Measurements from ENCODE around the gene HCN2. TPM values are rescaled to one million over a fixed set of nuclear protein-coding genes. Genes with fewer than 3 reads are reported as not detected.

The HCN2 gene
- total RNA-seq, 2 experiments from 2014 or later: 0.67 to 0.75 TPM

GRCh38 chr19:575527-576506 is 13.9 kb upstream of the HCN2 start:
- peaks cover 37% of the 10 kb centered on the region for H3K4me1 Mint-ChIP-seq
- no peaks in the 10 kb centered on the region for H3K9me3 Mint-ChIP-seq (ENCODE audit: low read depth)
- CTCF ChIA-PET: interaction anchor here (2.4 to 3.1 kb wide), 2 partner anchors 9 to 65 kb away, joined by 9 to 14 read pairs; no protein-coding TSS in a partner anchor
- no peaks in the 10 kb centered on the region for H3K27me3 Mint-ChIP-seq
- no peak overlapping the region for H3K27ac Mint-ChIP-seq
- ATAC-seq: no peak
- no peak overlapping the region for H3K4me3 Mint-ChIP-seq
- DNase-seq: no peak
- peaks cover 3% of the 10 kb centered on the region for H3K36me3 Mint-ChIP-seq

DNA sequence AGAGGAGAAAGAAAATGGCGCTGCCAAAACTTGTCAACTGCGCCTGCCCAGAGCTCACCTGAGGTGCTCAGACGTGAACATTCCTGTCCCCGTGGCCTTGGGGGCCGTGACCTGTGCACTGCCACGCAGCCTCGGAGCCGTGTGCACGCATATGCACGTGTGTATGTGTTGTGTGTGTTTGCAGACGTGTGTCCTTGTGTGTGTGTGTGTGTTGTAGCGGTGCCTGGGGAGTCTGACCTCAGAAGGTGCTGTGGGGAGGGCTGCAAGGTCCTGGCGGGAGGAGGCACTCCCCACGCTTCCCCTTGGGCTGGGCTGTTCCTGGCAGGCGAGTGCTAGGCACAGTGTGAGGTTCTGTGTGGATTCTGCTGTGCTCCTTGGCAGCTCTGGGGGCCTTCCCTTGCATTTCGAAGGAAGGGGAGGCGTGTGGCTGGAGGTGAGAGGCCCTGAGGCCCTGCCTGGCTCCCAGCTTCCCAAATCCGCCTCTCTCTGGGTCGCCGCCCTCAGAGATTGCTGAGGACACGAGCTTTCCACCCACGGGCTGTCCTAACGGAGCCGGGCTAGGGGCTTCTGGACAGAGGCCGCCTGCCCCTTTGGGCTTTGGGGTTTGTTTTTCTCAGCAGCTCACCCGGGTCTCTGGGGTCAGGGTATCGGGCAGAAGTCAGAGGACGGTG is 12.8 kb upstream of the HCN2 start:
- no peak overlapping the region for H3K27ac Mint-ChIP-seq
- CTCF ChIA-PET: interaction anchor here (2.4 to 3.1 kb wide), 2 partner anchors 7 to 66 kb away, joined by 9 to 14 read pairs; no protein-coding TSS in a partner anchor

GRCh38 chr19:577439-578392 is 12.0 kb upstream of the HCN2 start:
- H3K36me3 Mint-ChIP-seq: peaks cover 3% of the 10 kb centered on the region
- DNase-seq (no peak), ATAC-seq (no peak)
- H3K9me3 Mint-ChIP-seq (ENCODE audit: low read depth): no peaks in the 10 kb centered on the region
- peaks cover 28% of the 10 kb centered on the region for H3K4me1 Mint-ChIP-seq
- H3K27me3 Mint-ChIP-seq: no peaks in the 10 kb centered on the region
- H3K4me3 Mint-ChIP-seq: no peak overlapping the region
- H3K27ac Mint-ChIP-seq: no peak overlapping the region
- CTCF ChIA-PET: no interaction called here

More for the DNA sequence above, 12.8 kb upstream of the HCN2 start:
- DNase-seq (no peak), ATAC-seq (no peak)
- Mint-ChIP-seq H3K27me3 (no peaks in the 10 kb centered on the region), H3K4me1 (peaks cover 30% of the 10 kb centered on the region), H3K4me3 (no peak overlapping the region), H3K9me3 (ENCODE audit: low read depth) (no peaks in the 10 kb centered on the region), H3K36me3 (peaks cover 3% of the 10 kb centered on the region)

- H3K4me3 Mint-ChIP-seq: no peak overlapping the region
Measured at GRCh38 chr19:579111-579841, 10.4 kb upstream of the HCN2 start.

GRCh38 chr19:579842-580155 is 9.9 kb upstream of the HCN2 start:
- CTCF ChIA-PET: no interaction called here
- Mint-ChIP-seq H3K27me3 (no peaks in the 10 kb centered on the region), H3K4me1 (peaks cover 14% of the 10 kb centered on the region), H3K36me3 (no peaks in the 10 kb centered on the region), H3K9me3 (ENCODE audit: low read depth) (no peaks in the 10 kb centered on the region), H3K27ac (no peak overlapping the region), H3K4me3 (no peak overlapping the region)
- DNase-seq (no peak), ATAC-seq (no peak)

More at GRCh38 chr19:579111-579841, 10.4 kb upstream of the HCN2 start:
- CTCF ChIA-PET: no interaction called here
- H3K27ac Mint-ChIP-seq: no peak overlapping the region
- no peaks in the 10 kb centered on the region for H3K9me3 Mint-ChIP-seq (ENCODE audit: low read depth)
- H3K4me1 Mint-ChIP-seq: peaks cover 20% of the 10 kb centered on the region
- ATAC-seq (no peak), DNase-seq (no peak)
- no peaks in the 10 kb centered on the region for H3K36me3 Mint-ChIP-seq
- H3K27me3 Mint-ChIP-seq: no peaks in the 10 kb centered on the region

DNA sequence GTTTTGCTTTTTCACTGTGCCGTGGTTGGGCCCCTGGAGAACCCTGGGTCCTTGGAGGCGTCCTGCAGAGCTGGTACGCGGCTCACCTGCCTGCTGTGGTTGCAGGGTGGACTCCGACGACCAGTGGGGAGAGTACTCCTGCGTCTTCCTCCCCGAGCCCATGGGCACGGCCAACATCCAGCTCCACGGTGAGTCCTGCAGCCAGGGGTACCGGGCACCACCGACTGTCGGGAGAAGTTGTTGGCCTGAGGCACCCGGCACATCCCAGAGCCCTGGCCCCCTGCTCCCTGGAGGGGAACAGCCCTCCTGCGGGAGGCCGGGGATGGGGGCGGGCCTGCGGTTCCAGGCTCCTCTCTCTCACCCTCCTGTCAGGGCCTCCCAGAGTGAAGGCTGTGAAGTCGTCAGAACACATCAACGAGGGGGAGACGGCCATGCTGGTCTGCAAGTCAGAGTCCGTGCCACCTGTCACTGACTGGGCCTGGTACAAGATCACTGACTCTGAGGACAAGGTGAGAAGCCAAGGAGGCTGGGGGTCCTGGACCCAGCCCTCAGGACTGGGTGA is 9.3 kb upstream of the HCN2 start:
- no peak overlapping the region for H3K4me3 Mint-ChIP-seq
- H3K36me3 Mint-ChIP-seq: no peaks in the 10 kb centered on the region
- H3K9me3 Mint-ChIP-seq (ENCODE audit: low read depth): no peaks in the 10 kb centered on the region
- CTCF ChIA-PET: no interaction called here
- DNase-seq (no peak), ATAC-seq (no peak)
- H3K4me1 Mint-ChIP-seq: peaks cover 11% of the 10 kb centered on the region
- no peak overlapping the region for H3K27ac Mint-ChIP-seq
- H3K27me3 Mint-ChIP-seq: no peaks in the 10 kb centered on the region

GRCh38 chr19:581399-582111 is 8.1 kb upstream of the HCN2 start:
- no peak overlapping the region for H3K27ac Mint-ChIP-seq
- H3K36me3 Mint-ChIP-seq: no peaks in the 10 kb centered on the region
- DNase-seq (no peak), ATAC-seq (no peak)
- no peaks in the 10 kb centered on the region for H3K9me3 Mint-ChIP-seq (ENCODE audit: low read depth)
- CTCF ChIA-PET: no interaction called here
- H3K27me3 Mint-ChIP-seq: peaks cover 3% of the 10 kb centered on the region
- H3K4me3 Mint-ChIP-seq: no peak overlapping the region
- peaks cover 3% of the 10 kb centered on the region for H3K4me1 Mint-ChIP-seq

- H3K4me1 Mint-ChIP-seq: no peaks in the 10 kb centered on the region
- H3K36me3 Mint-ChIP-seq: no peaks in the 10 kb centered on the region
- no peak overlapping the region for H3K4me3 Mint-ChIP-seq
- no peak for ATAC-seq
- H3K9me3 Mint-ChIP-seq (ENCODE audit: low read depth): no peaks in the 10 kb centered on the region
- CTCF ChIA-PET: interaction anchor here (2.8 kb wide), 1 partner anchor 42 kb away, joined by 10 read pairs; no protein-coding TSS in a partner anchor
- peaks cover 3% of the 10 kb centered on the region for H3K27me3 Mint-ChIP-seq
- no peak overlapping the region for H3K27ac Mint-ChIP-seq
- no peak for DNase-seq
Measured at GRCh38 chr19:582497-583197, 7.0 kb upstream of the HCN2 start.

- CTCF ChIA-PET: interaction anchor here (0.9 to 2.9 kb wide), 13 partner anchors 8 to 154 kb away, joined by 3 to 14 read pairs (median 7); partner anchors contain the start of genes BSG and CDC34
- DNase-seq (no peak), ATAC-seq (no peak)
- H3K4me3 Mint-ChIP-seq: no peak overlapping the region
- H3K4me1 Mint-ChIP-seq: no peaks in the 10 kb centered on the region
- H3K9me3 Mint-ChIP-seq (ENCODE audit: low read depth): no peaks in the 10 kb centered on the region
- no peak overlapping the region for H3K27ac Mint-ChIP-seq
- peaks cover 8% of the 10 kb centered on the region for H3K27me3 Mint-ChIP-seq
- no peaks in the 10 kb centered on the region for H3K36me3 Mint-ChIP-seq
Measured at GRCh38 chr19:583198-583967, 6.3 kb upstream of the HCN2 start.

- Mint-ChIP-seq H3K4me3 (no peak overlapping the region), H3K4me1 (no peaks in the 10 kb centered on the region), H3K27me3 (peaks cover 12% of the 10 kb centered on the region), H3K36me3 (no peaks in the 10 kb centered on the region), H3K9me3 (ENCODE audit: low read depth) (no peaks in the 10 kb centered on the region), H3K27ac (no peak overlapping the region)
- CTCF ChIA-PET: interaction anchor here (0.6 to 2.9 kb wide), 21 partner anchors 9 to 153 kb away, joined by 3 to 14 read pairs (median 5); partner anchors contain the start of genes BSG and CDC34
- ATAC-seq (no peak), DNase-seq (no peak)
Measured at GRCh38 chr19:583968-584239, 5.8 kb upstream of the HCN2 start.

Data from activated CD8-positive, alpha-beta memory T cell treated with anti-CD3 and anti-CD28 coated beads, Interleukin-2, amount 10 ng/mL, durations not matched to agents 7 days and 5 days (primary cell).